ENCODE results near the gene KCNJ15.

DNA sequence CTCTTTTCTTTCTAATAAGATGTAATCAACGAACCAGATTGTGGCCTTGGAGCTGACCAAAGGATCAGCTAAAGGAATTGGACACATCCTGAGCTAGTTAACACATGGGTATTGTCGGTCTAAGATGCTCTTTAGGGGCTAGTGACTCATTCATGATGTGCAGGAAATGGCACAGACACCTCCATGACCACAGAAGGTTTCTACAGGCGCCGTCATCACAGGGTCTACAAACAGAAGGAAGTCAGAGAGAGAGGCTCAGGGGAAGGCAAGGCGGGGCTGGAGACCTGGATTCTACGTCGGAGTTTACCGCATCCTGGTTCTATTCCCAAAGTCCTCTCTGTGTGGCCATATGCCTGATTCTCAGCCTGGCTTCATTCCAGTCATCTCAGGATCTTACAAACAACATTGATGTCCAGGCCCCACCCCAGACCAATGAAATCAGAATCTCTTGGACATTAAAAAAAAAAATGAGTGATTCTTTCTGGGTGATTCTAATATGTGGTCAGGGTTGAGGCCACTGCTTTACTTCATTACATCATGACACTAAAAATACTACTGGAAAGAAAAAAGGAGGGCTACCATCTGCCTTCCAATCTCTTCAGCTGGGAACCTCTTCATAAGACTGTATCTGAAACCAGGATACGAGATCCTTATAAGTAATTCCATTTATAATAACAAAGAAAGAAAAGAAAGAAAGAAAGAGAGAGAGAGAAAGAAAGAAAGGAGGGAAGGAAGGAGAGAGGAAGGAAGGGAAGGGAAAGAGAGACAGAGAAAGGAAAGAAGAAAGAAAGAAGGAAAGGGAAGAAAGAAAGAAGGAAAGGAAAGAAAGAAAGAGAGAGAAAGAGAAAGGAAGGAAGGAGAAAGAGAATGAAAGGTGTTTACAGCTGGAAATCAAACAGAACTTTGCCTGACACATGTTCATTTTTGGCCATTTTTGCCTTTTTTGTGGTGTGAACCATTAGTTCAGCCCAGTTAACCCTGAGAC, 11.6 kb upstream of the KCNJ15 start:
- TF ChIP-seq POLR2A (IDR thresholded peaks at IDR 0.05) = no peak
- TF ChIP-seq, protein P1, sequence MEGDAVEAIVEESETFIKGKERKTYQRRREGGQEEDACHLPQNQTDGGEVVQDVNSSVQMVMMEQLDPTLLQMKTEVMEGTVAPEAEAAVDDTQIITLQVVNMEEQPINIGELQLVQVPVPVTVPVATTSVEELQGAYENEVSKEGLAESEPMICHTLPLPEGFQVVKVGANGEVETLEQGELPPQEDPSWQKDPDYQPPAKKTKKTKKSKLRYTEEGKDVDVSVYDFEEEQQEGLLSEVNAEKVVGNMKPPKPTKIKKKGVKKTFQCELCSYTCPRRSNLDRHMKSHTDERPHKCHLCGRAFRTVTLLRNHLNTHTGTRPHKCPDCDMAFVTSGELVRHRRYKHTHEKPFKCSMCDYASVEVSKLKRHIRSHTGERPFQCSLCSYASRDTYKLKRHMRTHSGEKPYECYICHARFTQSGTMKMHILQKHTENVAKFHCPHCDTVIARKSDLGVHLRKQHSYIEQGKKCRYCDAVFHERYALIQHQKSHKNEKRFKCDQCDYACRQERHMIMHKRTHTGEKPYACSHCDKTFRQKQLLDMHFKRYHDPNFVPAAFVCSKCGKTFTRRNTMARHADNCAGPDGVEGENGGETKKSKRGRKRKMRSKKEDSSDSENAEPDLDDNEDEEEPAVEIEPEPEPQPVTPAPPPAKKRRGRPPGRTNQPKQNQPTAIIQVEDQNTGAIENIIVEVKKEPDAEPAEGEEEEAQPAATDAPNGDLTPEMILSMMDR (IDR thresholded peaks at IDR 0.05) = no peak
